ENCODE data around the gene FLT1. TPM values are rescaled to one million over a fixed set of nuclear protein-coding genes. Genes with fewer than 3 reads are reported as not detected.

The FLT1 gene
- total RNA-seq, 4 donors from 2014 or later, result 19.3 to 48.6 (median 24.4) TPM

GRCh38 chr13:28478127-28478526, 16.8 kb downstream of the FLT1 start:
- whole genome bisulfite sequencing, 2 donors, result 47 to 50% methylated on average over 3 of the region's 3 CpGs
- Histone ChIP-seq H3K36me3 (no peaks in the 10 kb centered on the region), H3K27me3 (no peaks in the 10 kb centered on the region), H3K4me3 (no peak overlapping the region), H3K4me1 (no peaks in the 10 kb centered on the region), H3K9me3 (no peaks in the 10 kb centered on the region), H3K27ac (no peak overlapping the region)
- TF ChIP-seq CTCF (IDR thresholded peaks at IDR 0.05) (no peak), POLR2A (IDR thresholded peaks at IDR 0.05) (no peak), EP300 (IDR thresholded peaks at IDR 0.05) (no peak)
- DNase-seq (ENCODE audit: low spot score in 2 of 2), result no peak

GRCh38 chr13:28477709-28477973, 17.3 kb downstream of the FLT1 start:
- H3K36me3 ChIP-seq, result no peaks in the 10 kb centered on the region
- no peak overlapping the region for H3K4me3 ChIP-seq
- no peak for DNase-seq (ENCODE audit: low spot score in 2 of 2)
- 65 to 74% methylated on average over 3 of the region's 3 CpGs for WGBS, 2 donors
- H3K9me3 ChIP-seq, result no peaks in the 10 kb centered on the region
- TF ChIP-seq CTCF (IDR thresholded peaks at IDR 0.05) (no peak), EP300 (IDR thresholded peaks at IDR 0.05) (no peak), POLR2A (IDR thresholded peaks at IDR 0.05) (no peak)
- H3K4me1 ChIP-seq, result no peaks in the 10 kb centered on the region
- H3K27ac ChIP-seq, result no peak overlapping the region
- no peaks in the 10 kb centered on the region for H3K27me3 ChIP-seq

- no peaks in the 10 kb centered on the region for H3K27me3 ChIP-seq
- 51 to 53% methylated on average over 11 of the region's 11 CpGs for WGBS, 2 donors
- no peak overlapping the region for H3K4me3 ChIP-seq
- H3K27ac ChIP-seq, result no peak overlapping the region
- H3K36me3 ChIP-seq, result no peaks in the 10 kb centered on the region
- no peaks in the 10 kb centered on the region for H3K9me3 ChIP-seq
- TF ChIP-seq CTCF (IDR thresholded peaks at IDR 0.05) (no peak), POLR2A (IDR thresholded peaks at IDR 0.05) (no peak), EP300 (IDR thresholded peaks at IDR 0.05) (no peak)
- H3K4me1 ChIP-seq, result no peaks in the 10 kb centered on the region
- no peak for DNase-seq (ENCODE audit: low spot score in 2 of 2)
Measured at GRCh38 chr13:28476919-28477708, 17.8 kb downstream of the FLT1 start.

GRCh38 chr13:28475916-28476725, 18.8 kb downstream of the FLT1 start:
- Histone ChIP-seq H3K4me1 (no peaks in the 10 kb centered on the region), H3K27me3 (no peaks in the 10 kb centered on the region), H3K36me3 (no peaks in the 10 kb centered on the region), H3K9me3 (no peaks in the 10 kb centered on the region), H3K4me3 (no peak overlapping the region), H3K27ac (no peak overlapping the region)
- no peak for DNase-seq (ENCODE audit: low spot score in 2 of 2)
- 60 to 67% methylated on average over 7 of the region's 7 CpGs for WGBS, 2 donors
- TF ChIP-seq EP300 (IDR thresholded peaks at IDR 0.05) (no peak), CTCF (IDR thresholded peaks at IDR 0.05) (no peak), POLR2A (IDR thresholded peaks at IDR 0.05) (no peak)

GRCh38 chr13:28474491-28475134, 20.3 kb downstream of the FLT1 start:
- Histone ChIP-seq H3K27ac (no peak overlapping the region), H3K36me3 (no peaks in the 10 kb centered on the region), H3K4me3 (no peak overlapping the region), H3K4me1 (no peaks in the 10 kb centered on the region), H3K27me3 (no peaks in the 10 kb centered on the region), H3K9me3 (no peaks in the 10 kb centered on the region)
- 94 to 96% methylated on average over 1 of the region's 1 CpG for WGBS, 2 donors
- TF ChIP-seq CTCF (IDR thresholded peaks at IDR 0.05), result no peak
- no peak for TF ChIP-seq EP300 (IDR thresholded peaks at IDR 0.05)
- no peak for TF ChIP-seq POLR2A (IDR thresholded peaks at IDR 0.05)
- DNase-seq (ENCODE audit: low spot score in 2 of 2), result no peak
